HG03039 (cell line): ENCODE data around the gene CEP162.
A peak's percentile ranks its signal among the peaks of the same experiment; 100 is the strongest.
"Not testable (repeated sequence)": the region's sequence is repeated elsewhere in the genome, so short reads cannot be mapped to it uniquely, and the experiment has no call there.

Experiments
- ATAC-seq: cut with Tn5 transposase; IDR thresholded peaks from one replicate; pipeline ENCODE4 v1.9.1; 2021; ENCODE audit warnings: mild to moderate bottlenecking, moderate library complexity; ENCODE audit not compliant: unreplicated experiment

Gene CEP162

DNA sequence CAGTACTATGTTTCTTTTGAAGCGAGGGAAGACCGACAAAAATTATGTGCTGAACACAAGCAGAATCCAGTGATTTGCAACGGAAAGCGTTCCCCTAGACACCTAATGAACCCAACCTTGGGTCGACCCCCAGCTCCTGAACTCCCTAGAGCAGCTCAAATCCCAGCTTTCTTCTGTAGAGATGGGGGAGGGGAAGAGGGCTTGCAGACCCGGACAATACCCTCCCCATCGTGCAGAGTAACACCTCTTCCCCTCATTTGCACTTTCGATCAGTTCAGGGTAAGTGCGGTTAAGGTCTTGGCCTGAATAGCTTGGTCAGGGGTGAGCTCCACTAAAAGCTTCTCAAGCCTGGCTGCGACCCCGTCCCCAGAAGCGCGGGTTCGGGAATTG is 404 bp downstream of the CEP162 start:
- peak; percentile 0 for ATAC-seq

DNA sequence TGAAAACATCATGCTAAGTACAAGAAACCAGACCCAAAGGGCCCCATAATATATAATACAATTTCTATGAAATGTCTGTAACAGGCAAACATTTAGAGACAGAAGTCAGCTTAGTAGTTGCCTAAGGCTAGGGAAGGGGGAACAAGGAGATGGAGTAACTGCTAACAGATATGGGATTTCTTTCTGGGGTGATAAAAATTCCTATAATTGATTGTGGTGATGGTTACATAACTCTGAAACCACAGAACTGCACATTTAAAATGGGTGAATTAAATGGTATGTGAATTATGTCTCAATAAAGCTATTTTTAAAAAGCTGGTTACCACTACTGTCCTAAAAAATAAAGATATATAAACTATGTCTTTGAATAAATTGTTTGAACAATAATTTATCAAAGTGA is 3.2 kb downstream of the CEP162 start:
- no peak for ATAC-seq

- ATAC-seq, result not testable (repeated sequence)
These were observed 3.8 kb downstream of the CEP162 start for GRCh38 chr6:84223608-84224007.

DNA sequence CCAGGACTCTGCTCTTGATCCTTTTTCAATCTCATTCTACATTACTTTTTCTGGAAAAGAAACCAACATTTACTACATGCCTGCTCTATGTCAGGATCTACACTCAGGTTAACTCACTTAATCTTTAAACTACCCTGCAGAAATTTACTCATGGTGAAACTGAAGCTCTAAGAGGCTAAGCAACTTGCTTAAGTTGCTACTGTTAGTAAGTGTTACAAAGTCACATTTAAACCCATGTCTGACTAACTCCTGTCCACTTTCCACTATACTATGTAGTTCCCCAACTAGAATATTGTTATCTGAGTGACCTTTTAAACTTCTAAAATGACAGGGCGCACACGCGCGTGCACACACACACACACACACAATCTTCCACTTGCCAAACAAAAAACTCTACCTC is 5.0 kb downstream of the CEP162 start:
- ATAC-seq, result no peak

- ATAC-seq, result no peak
These were observed 6.5 kb downstream of the CEP162 start for GRCh38 chr6:84220809-84221409.

GRCh38 chr6:84218091-84218490 is 9.4 kb downstream of the CEP162 start:
- no peak for ATAC-seq

- ATAC-seq, result no peak
These were observed 14.2 kb downstream of the CEP162 start for GRCh38 chr6:84213217-84213616.

GRCh38 chr6:84204011-84204410 is 23.4 kb downstream of the CEP162 start:
- ATAC-seq, result no peak

DNA sequence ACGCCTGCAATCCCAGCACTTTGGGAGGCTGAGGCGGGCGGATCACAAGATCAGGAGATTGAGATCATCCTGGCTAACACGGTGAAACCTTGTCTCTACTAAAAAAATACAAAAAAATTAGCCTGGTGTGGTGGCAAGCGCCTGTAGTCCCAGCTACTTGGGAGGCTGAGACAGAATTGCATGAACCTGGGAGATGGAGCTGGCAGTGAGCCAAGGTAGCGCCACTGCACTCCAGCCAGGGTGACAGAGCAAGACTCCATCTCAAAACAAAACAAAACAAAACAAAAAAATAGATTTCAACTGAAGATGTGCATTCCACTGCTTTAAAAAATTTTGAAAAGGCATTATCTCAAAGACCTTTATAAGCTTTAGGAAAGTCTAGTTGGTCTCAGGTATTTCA is 27.5 kb downstream of the CEP162 start:
- ATAC-seq, result not testable (repeated sequence)

DNA sequence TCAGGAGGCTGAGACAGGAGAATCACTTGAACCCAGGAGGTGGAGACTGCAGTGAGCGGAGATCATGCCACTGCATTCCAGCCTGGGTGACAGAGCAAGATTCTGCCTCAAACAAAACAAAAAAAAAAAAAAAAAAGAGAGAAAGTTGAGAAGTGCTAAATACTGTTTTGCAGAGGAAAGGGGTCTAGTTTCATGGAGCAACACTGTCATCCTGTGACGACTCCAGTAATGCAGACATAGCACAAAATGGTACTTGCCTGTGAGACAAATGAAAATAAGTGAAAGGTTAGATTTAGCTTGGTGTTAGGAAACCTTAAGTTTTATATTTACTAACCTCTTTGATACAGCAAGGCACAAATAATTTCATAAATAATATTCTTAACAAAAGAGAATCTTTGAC is 29.7 kb downstream of the CEP162 start:
- no peak for ATAC-seq

DNA sequence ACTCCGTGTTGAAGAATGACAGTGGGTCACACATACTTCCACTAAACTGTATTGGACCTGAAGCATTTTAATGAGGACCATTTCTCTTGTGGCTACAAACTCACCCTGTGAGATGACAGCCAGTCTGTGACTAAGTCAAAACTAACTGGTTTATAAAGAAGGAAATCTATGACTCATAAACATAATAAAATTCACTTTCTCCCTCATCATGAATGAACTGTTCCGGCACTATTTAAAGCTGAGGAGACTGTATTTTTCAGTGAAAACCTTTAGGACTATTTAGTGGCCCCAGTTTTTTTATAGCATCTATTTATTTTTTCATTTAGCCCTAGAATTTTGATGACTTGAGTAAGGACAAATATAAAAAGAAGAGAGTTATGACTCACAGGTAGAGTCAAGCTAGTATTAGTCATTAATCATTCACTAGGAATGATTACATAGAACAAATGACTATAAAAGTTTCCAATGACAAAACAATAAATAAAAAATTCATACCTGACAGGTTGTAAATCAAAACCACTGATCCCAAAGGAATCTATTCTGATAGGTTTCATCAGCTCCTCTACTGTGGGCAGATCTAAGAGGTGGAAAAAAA is 34.2 kb downstream of the CEP162 start:
- ATAC-seq, result no peak

DNA sequence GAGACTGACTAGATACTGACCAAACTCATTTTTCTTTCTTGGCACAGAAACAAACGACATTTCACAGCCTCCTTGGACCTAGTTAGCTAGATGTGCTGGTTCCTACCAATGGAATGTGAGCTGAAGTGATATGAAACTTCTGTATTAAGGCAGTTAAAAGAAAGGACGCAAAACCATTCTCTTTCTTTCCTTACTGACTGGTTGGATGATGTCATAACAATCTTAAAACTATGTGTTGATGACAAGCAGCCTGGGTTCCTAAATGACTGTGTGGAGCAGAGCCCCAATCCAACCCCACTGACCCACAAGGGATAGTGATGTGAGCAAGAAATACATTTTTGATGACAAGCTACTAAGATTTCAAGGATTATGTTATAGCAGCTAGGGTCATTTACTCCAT is 35.6 kb downstream of the CEP162 start:
- ATAC-seq, result no peak

DNA sequence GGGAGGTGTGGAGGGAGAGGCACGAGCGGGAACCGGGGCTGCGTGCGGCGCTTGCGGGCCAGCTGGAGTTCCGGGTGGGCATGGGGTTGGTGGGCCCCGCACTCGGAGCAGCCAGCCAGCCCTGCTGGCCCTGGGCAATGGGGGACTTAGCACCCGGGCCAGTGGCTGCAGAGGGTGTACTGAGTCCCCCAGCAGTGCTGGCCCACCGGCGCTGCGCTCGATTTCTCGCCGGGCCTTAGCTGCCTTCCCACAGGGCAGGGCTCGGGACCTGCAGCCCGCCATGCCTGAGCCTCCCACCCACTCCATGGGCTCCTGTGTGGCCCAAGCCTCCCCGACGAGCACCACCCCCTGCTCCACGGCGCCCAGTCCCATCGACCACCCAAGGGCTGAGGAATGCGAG is 38.1 kb downstream of the CEP162 start:
- not testable (repeated sequence) for ATAC-seq

GRCh38 chr6:84183430-84183829 is 44.0 kb downstream of the CEP162 start:
- no peak for ATAC-seq

GRCh38 chr6:84182001-84182400 is 45.4 kb downstream of the CEP162 start:
- no peak for ATAC-seq

DNA sequence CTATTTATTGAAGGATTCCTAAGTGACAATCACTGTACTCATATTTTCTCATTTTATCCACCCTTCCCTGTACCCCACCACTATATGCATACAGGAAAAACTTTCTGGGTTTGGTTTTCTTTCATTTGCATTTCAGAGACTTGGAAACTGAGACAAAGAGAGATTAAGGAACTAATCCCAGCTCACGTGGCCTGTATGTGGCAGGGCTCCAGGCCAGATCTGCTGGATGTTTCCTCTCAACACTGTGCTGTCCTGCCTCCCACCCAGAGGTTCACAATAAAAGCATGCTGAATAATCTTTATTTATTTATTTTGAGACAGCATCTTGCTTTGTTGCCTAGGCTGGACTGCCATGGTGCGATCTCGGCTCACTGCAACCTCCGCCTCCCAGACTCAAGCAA is 50.2 kb downstream of the CEP162 start:
- ATAC-seq, result no peak

DNA sequence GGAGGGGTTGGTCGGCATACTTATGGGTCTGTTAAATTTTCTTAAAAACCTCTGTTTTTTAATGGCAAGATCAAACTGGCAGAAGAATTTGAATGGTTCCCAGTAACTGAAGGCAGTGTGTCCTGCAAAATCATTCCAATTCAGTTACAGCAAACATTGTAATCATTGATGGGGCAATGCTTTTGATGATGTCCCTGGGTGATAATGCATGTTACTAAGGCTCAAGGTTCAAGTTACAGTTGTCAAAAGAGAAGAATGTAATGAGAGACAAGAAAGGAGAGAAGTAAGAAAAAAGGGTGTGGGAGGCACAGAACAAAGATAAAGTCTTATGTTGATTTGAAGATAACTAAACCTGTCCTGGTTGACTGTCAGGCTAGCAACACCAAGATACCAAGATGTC is 54.9 kb downstream of the CEP162 start:
- ATAC-seq, result no peak

GRCh38 chr6:84172080-84172479 is 55.4 kb downstream of the CEP162 start:
- ATAC-seq, result no peak

DNA sequence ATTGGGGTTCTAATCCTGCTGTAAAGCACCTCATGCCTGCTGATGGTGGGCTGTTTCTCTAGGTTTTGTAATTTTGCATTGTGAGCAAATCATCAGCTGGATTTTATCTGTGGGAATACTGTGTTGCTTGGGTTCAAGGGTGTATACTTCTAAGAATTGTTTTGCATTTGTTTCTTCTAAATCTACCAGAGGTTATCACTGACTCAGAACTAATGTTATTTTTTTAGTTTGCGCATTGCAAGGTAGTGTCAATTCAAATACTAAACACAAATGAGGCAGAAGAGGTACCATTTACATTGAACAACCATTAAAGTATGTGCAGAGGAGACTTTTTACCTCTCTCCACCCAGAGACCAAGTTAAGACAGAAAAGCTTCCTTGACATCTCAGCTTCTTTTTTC is 60.0 kb downstream of the CEP162 start:
- no peak for ATAC-seq

GRCh38 chr6:84166395-84166794 is 61.0 kb downstream of the CEP162 start:
- no peak for ATAC-seq

- ATAC-seq, result not testable (repeated sequence)
These were observed 63.1 kb downstream of the CEP162 start for GRCh38 chr6:84164328-84164727.

- no peak for ATAC-seq
These were observed 66.3 kb downstream of the CEP162 start for GRCh38 chr6:84161190-84161589.

DNA sequence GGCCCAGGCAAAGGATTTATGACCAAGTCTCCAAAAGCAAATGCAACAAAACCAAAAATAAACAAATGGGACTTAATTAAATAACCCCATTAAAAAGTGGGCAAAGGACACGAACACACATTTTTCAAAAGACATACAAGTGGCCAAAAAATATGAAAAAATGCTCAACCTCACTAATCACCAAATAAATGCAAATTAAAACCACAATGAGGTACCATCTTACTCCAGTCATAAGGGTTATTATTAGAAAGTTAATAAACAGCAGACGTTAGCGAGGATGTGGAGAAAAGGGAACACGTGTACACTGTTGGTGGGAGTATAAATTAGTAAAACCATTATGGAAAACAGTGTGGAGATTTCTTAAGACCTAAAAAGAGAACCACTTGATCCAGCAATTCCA is 71.1 kb downstream of the CEP162 start:
- ATAC-seq, result no peak
